ENCODE measurements around the gene IFI35. TPM values are rescaled to one million over a fixed set of nuclear protein-coding genes. Genes with fewer than 3 reads are reported as not detected.
A peak's percentile ranks its signal among the peaks of the same experiment; 100 is the strongest.

IFI35 gene
- total and polyA plus RNA-seq, 9 of the 15 experiments (the other 6 are each of a cell fraction or from before 2014, with no cell fraction given): 4.4 to 13.1 (median 10.2) TPM

GRCh38 chr17:42997984-42998938 is 8.3 kb upstream of the IFI35 start, which contains the start of gene RPL27 (continued):
- peak; percentile 9; the same call in 1 of the 2 replicates for TF ChIP-seq ZNF592 (IDR thresholded peaks at IDR 0.05)
- TF ChIP-seq SNRNP70 (optimal IDR thresholded peaks at IDR 0.05; ENCODE audit: low read depth, low read length): no peak
- TF ChIP-seq AFF4 (CRISPR knock-in tag; IDR thresholded peaks at IDR 0.05): peak; percentile 69
- no peak for TF ChIP-seq SETDB1 (IDR thresholded peaks at IDR 0.05; ENCODE audit: low read length)
- peak; percentile 78 for TF ChIP-seq SPI1 (IDR thresholded peaks at IDR 0.05; ENCODE audit: borderline replicate concordance, low read depth, low read length)
- TF ChIP-seq MTF1 (CRISPR knock-in tag; IDR thresholded peaks at IDR 0.05; ENCODE audit: borderline replicate concordance): no peak
- no peak for TF ChIP-seq RUNX1 (IDR thresholded peaks at IDR 0.05; ENCODE audit: low read depth)
- TF ChIP-seq CLOCK (CRISPR knock-in tag; IDR thresholded peaks at IDR 0.05; ENCODE audit: borderline replicate concordance): no peak
- TF ChIP-seq NCOA4 (IDR thresholded peaks at IDR 0.05; ENCODE audit: partially characterized antibody): no peak
- TF ChIP-seq ZNF24 (IDR thresholded peaks at IDR 0.05): peak; percentile 79; the same call in 1 of the 2 replicates
- TF ChIP-seq E2F4 (CRISPR knock-in tag; IDR thresholded peaks at IDR 0.05; ENCODE audit: low read depth): no peak
- peak; percentile 77 to 84 for TF ChIP-seq RCOR1 (IDR thresholded peaks at IDR 0.05; ENCODE audit: borderline replicate concordance in 1 of 2, low read depth in 2 of 2, low read length in 2 of 2)
- peak; percentile 45 to 57; a peak in 2 of 4 replicates for TF ChIP-seq SIN3A (IDR thresholded peaks at IDR 0.05; ENCODE audit: borderline replicate concordance in 2 of 2, control insufficient read depth in 1 of 2, low read depth in 2 of 2, low read length in 2 of 2)
- TF ChIP-seq YBX1 (IDR thresholded peaks at IDR 0.05): no peak
